Rectal smooth muscle tissue (tissue), 1 donor: ENCODE data around the gene MLN.

Experiments
- H3K27ac ChIP-seq: one replicate; pipeline ENCODE4 v1.7.0; 2013; ENCODE audit warnings: low read depth, low read length, inconsistent platforms
- H3K27me3 ChIP-seq: one replicate; pipeline ENCODE4 v1.7.0; 2013; ENCODE audit warnings: low read length; ENCODE audit not compliant: control insufficient read depth, insufficient read depth
- H3K36me3 ChIP-seq: one replicate; pipeline ENCODE4 v1.7.0; 2013; ENCODE audit warnings: low read length; ENCODE audit not compliant: control insufficient read depth, insufficient read depth
- H3K4me1 ChIP-seq: one replicate; pipeline ENCODE4 v1.7.0; 2013; ENCODE audit warnings: low read length; ENCODE audit not compliant: control insufficient read depth, insufficient read depth
- H3K4me3 ChIP-seq: one replicate; pipeline ENCODE4 v1.7.0; 2013; ENCODE audit warnings: low read length
- H3K9ac ChIP-seq: one replicate; pipeline ENCODE4 v1.7.0; 2013; ENCODE audit warnings: low read length

The MLN gene

DNA sequence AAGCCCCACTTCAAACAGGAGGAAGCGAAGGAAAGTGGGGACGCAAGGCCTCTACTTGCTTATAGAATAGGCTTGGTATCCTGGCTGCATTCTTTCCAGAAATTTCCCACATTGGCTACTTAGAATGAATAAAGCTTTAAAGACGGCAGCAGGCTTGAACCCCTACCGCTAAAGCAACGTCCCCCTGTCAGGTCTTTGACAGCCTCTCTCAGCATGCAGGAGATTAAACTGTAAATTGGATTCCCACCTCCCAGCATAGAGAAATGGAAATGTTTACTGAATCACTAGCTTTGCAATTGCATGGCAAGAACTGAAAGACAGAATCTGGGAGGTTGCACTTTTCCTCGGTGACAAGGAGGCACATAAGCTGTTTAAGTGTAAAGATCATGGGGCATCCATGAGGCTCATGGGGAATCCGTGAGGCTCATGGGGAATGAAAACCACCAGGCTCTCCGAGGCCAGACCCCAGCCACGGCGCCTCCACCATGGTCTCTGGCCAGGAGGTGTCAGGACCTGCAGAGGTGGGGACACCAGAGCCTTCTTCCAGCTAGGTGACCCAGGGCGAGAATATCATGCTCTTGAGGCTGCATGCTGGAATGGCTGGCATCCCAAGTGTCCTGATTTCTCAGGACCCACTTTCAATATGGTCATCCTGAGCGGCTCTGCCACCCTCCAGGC is 25.2 kb downstream of the MLN start:
- Histone ChIP-seq H3K4me3 (no peak overlapping the region), H3K36me3 (peaks cover 82% of the 10 kb centered on the region), H3K27ac (no peak overlapping the region), H3K4me1 (no peaks in the 10 kb centered on the region), H3K9ac (no peak overlapping the region), H3K27me3 (no peaks in the 10 kb centered on the region)

DNA sequence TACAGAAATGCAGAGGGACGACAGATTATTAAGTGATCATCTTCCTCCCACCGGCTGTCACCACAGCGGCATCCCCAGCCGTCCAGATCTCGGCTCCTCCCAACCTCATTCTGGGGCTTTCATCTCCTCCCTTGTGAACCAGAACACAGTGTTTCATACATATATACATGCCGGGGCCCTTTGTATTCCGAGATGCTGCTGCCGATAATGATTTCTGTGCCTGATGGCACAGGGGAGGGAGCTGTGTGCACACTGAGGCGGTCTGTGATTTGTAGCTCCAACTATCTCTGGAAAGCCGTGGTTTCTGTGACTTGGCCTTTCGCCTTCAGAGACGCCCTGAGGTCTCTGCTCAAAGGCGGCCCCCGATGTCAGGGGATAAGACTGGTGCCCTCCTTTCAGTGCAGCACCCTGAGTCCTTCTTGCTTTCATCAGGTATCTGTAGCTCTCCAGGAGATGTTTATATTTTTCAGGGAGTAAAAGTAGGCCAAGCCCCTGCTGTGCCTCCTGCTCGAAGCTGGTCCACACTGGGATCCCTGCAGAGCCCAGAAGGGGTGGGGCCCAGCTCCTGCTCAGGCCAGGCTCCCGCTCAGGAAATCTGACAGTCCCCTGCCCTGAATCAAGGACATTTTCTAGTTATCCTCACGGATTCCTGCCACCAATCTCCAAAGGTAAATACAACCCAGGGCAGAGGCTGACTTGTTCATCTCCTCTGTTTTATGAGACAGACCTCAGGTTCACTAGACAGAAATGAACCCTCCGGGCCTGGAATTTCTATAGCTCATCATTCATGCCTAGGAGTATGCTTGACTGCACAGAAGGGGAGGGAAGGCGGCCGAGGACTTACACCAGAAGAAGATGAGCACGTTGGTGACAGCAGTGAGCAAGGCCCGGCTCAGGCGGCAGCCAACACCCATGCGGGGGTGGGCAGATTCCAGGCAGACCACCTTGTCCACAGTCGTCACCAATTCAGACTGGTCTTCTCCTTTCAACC is 26.1 kb downstream of the MLN start:
- H3K27ac ChIP-seq = no peak overlapping the region
- H3K4me3 ChIP-seq = no peak overlapping the region
- no peaks in the 10 kb centered on the region for H3K4me1 ChIP-seq
- no peak overlapping the region for H3K9ac ChIP-seq
- H3K36me3 ChIP-seq = peaks cover 79% of the 10 kb centered on the region
- H3K27me3 ChIP-seq = no peaks in the 10 kb centered on the region

DNA sequence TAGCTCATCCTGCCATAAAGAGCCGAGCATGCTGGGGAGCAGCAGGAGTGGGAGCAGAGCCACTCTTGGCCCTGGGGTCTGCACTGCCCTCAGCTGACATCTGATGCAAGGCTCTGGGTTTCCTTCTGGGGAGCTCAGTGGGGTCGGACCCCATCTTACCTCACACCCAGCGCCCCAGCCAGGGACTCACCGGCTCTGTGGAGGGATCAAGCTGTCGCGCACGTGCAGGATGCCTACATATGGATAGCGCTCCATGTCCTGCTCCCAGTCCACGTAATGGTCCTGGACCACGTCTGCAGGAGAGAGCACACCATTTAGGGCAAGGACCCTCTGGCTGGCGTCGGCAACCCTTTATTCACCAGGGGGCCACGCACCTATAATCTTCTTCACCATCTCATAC is 27.0 kb downstream of the MLN start:
- H3K27me3 ChIP-seq = no peaks in the 10 kb centered on the region
- H3K36me3 ChIP-seq = peaks cover 78% of the 10 kb centered on the region
- no peak overlapping the region for H3K27ac ChIP-seq
- H3K9ac ChIP-seq = no peak overlapping the region
- no peak overlapping the region for H3K4me3 ChIP-seq
- H3K4me1 ChIP-seq = peaks cover 3% of the 10 kb centered on the region

DNA sequence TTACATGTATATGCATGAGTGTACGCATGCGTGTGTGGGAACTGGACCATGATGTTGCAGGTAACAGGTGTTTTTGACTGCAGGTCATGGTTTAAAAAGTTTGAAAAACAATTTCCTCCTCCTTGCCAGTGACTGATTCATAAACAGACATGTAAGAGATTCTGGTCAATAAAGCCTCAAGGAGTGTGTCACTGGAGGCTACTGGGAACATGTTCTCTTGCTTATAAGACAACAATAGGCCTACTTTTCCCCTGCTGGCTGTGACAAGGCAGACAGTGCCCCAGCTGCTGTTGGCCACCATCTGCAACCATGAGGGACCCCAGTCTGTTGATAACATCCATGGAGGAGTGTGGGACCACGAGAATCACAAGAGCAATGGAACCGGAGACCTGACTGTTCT is 27.6 kb downstream of the MLN start:
- H3K4me3 ChIP-seq = no peak overlapping the region
- peaks cover 6% of the 10 kb centered on the region for H3K4me1 ChIP-seq
- H3K36me3 ChIP-seq = peaks cover 78% of the 10 kb centered on the region
- no peak overlapping the region for H3K9ac ChIP-seq
- no peak overlapping the region for H3K27ac ChIP-seq
- H3K27me3 ChIP-seq = no peaks in the 10 kb centered on the region

DNA sequence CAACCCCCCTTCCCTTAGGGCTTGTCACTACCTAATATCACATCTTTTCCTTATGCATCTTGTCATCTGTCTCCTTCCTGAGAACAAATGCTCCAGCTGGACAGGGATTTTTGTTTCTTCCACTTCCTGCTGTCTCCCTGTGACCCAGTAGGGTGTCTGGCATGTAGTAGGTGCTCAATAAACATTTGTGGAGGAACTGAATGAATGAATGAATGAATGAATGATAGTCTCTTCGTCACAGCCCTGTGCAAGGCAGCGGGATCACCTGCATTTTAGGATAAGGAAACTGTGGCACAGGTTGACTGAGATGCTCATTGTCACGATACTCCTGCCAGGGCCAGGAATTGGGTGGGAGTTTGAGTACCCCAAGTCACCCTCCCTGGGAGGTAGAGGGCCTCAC is 29.0 kb downstream of the MLN start:
- Histone ChIP-seq H3K9ac (no peak overlapping the region), H3K27me3 (no peaks in the 10 kb centered on the region), H3K36me3 (peaks cover 67% of the 10 kb centered on the region), H3K27ac (no peak overlapping the region), H3K4me1 (peaks cover 13% of the 10 kb centered on the region), H3K4me3 (no peak overlapping the region)

DNA sequence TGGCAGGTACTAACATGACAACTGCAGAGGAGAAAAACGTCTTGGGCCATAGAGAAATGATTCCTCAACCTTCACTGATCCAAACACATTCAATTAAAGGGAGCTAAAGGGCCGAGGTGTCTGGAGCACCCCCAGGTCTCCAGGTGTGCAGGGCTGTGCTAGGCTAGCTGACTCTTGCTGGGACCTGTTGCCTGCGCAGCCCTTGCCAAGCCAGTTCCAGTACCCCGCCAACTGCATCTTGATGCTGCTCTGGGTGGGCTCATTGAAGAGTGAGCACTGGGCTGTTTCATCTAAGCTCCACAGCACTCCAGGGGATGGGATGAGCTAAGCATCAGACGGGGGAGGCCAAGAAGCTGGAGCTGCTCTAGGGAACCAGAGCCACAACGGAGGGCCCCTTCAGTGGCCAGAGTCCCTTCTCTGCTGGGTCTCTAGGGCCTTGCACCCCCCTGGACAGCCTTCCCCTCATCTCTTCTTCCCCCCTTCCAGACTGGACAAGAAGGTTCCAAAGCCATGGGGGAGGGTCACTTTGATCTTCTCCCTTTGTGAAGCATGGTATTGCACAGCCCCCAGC is 30.8 kb downstream of the MLN start:
- Histone ChIP-seq H3K9ac (no peak overlapping the region), H3K36me3 (peaks cover 49% of the 10 kb centered on the region)

DNA sequence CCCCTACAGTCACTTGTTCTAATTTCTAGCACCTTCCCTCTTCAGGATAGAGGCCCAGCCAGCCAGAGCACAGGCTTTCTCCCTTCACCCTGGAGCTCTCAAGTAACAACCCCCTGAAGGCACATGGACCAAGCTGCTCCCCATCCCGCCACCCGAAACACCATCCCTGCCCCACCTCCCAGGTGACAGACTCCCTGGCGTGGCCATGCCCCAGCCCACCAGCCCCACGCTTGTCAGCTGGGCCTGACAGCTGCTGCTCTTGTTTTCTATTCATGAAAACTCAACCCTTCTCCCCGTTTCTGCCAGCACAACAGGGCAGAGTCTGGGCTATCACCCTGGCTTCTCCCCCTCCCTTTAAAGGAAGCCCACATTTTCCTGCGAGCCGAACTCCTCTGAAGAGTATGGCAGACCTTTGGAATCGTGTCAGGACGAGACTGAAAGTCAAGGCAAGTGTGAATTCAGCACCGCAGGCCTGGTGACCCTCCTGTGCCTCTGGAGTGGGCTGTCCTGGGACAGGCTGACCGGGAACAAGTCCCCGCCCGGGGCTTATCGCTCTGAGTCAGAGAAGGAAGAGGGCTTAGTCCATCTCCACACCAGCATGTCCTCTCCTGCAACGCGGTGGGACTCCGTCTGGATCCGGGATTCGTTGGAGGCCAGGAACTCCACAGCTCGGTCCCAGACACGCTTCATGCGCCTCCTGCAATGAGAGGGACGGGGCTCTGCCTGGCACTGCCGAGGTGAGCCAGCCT is 31.5 kb downstream of the MLN start:
- Histone ChIP-seq H3K27ac (no peak overlapping the region), H3K4me1 (peaks cover 14% of the 10 kb centered on the region), H3K27me3 (no peaks in the 10 kb centered on the region), H3K4me3 (no peak overlapping the region), H3K9ac (no peak overlapping the region), H3K36me3 (peaks cover 42% of the 10 kb centered on the region)

More for the DNA sequence above, 30.8 kb downstream of the MLN start:
- H3K27me3 ChIP-seq = no peaks in the 10 kb centered on the region
- H3K4me1 ChIP-seq = peaks cover 14% of the 10 kb centered on the region
- H3K4me3 ChIP-seq = no peak overlapping the region
- no peak overlapping the region for H3K27ac ChIP-seq

DNA sequence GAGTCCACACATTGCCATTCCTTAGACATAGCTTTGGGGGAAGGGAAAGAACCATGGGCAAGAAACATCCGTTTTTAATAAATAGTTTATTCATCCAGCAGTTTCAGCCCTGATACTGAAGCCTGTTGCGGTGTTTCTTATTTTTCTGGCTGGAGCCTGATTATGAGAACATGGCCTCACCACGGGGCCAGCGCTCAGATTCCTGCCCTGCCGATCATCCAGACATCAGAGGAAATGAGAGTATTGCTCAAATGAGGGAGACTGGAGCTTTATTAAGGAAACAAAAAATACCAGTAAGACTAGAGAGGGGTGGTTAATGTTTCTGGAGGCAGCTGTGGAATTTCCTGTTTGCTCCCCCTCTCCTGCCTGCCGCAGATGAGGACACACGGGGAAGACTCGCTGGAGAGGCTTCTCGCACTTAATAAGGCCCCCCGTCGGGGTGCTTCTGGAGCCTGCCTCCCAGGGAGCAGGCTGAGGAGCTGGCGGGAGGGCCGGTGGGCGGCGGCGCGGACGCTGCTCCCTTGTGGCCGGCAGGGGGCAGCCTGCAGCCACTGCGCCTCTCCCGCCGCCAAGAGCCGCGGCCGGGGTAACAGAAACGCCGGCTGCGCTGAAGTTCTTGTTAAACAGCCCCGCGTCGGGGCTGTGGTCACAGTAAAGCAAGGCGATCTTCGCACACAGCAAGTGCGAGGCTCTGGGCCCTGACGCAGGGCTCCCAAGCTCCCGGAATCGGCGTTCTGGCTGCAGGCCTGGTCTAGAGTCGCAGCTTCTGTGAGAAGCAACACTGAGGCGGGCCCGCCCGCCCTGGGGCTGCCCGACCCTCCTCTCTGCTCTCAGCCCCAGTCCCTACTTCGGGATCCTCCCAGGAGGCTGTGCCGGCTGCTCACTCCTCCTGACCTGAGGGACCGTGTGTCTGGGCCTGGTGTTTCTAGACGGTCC is 32.4 kb downstream of the MLN start:
- Histone ChIP-seq H3K27ac (no peak overlapping the region), H3K4me3 (no peak overlapping the region), H3K27me3 (no peaks in the 10 kb centered on the region), H3K4me1 (peaks cover 14% of the 10 kb centered on the region), H3K9ac (no peak overlapping the region), H3K36me3 (peaks cover 33% of the 10 kb centered on the region)

DNA sequence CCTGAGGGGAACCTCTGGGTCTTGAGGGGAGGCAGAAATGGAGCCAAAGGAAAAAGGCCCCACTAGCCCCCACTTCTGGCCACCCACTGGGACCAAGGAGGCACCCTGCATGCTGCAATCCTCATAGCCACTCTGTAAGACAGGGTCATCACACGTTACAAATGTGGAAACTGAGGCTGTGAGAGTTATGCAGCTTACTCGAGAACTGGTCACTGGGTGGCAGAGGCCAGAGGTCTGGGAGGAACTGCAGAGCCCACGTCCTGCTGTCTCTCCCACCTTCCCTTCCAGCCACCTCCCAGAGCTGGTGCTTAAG is 33.0 kb downstream of the MLN start:
- Histone ChIP-seq H3K4me3 (no peak overlapping the region), H3K4me1 (peaks cover 14% of the 10 kb centered on the region), H3K9ac (no peak overlapping the region), H3K27ac (no peak overlapping the region), H3K27me3 (no peaks in the 10 kb centered on the region), H3K36me3 (peaks cover 28% of the 10 kb centered on the region)

DNA sequence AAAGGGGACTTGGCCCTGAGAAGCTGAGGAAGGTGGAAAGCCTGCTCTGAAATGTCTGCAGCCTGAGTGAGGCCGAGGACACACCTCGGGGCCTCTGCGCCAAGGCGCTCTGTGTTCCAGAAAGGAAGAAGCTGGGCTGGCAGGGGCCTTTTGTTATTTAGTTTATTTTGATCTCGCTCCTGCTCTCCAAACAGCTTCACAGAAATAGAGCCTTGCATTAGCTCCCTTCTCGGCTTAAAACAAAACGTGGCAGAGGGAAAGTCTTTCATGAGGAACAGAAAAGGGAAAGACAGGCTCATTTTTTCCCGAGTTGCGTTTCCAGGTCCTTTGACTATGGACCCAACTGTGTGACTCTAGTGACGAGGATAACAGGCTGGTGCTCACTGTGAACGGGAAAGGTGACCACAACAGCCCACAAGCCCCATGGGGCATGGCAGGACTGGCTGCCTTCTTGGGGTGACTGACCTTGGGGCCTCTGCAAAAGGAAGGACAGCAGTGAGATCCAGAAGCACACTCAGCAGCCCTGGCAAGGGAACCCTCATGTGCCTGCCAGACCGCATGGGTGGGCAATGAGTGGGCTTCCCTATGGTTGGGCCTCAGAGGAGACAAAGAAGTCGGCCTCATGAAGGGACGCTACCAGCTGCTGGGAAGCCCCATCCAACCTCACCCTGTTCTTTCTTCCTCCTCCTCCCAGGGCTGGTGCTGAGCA is 33.5 kb downstream of the MLN start:
- Histone ChIP-seq H3K4me1 (peaks cover 14% of the 10 kb centered on the region), H3K27me3 (no peaks in the 10 kb centered on the region), H3K36me3 (peaks cover 24% of the 10 kb centered on the region), H3K27ac (no peak overlapping the region), H3K4me3 (no peak overlapping the region), H3K9ac (no peak overlapping the region)

DNA sequence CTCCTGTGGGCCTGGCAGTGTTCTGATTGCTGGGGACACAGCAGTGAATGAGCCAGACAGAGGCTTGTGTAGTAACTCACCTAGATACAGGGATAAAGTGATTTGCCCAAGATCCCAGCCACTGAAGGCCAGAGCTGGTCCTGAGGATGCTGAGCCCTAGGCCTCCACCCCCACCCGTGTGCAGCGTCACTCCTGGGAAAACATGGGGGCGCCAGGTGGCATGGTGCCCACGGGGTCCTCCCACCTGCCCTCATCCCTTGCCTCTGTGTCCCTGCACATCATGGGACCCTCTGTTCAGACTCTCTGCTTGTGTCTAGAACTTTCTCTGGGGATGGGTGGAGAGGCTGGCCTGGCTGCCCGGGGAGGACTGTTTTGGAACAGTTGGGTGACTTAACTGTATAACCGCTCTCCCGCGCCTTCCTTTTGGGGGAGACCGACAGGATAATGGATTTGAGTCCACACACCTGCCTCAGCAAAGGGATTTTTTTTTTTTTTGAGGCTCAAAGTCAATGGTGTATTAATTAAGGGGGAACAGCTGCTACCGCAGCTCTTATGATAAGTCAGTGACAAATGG is 34.5 kb downstream of the MLN start:
- H3K27me3 ChIP-seq = no peaks in the 10 kb centered on the region
- no peak overlapping the region for H3K27ac ChIP-seq
- no peak overlapping the region for H3K9ac ChIP-seq
- peaks cover 14% of the 10 kb centered on the region for H3K4me1 ChIP-seq
- H3K4me3 ChIP-seq = no peak overlapping the region
- H3K36me3 ChIP-seq = peaks cover 16% of the 10 kb centered on the region
